ENCODE data around the gene BCCIP. TPM values are rescaled to one million over a fixed set of nuclear protein-coding genes. Genes with fewer than 3 reads are reported as not detected.

Gene BCCIP
- total and polyA plus RNA-seq, 8 donors = 18.6 to 40.8 (median 28.3) TPM

DNA sequence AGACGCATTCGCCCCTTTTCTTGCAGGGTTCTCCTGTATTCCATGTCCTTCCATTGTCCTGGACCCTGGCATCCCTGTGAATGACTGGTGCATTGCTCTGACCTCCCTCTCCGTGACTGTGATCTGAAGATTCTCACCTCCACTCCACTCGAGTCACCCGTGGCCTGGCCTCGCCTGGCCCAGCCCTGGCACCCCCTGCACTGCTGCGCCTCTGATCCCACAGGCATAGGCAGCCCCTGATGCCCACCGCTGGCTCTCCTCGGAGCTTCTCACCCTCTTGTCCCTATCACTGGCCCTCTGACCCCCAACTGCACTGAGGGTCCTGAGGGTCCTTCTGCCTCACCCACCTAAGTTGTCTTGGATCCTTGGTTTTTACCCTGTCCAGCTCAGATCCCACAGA lies 45.5 kb upstream of the BCCIP start:
- FAIRE-seq (no peak), DNase-seq (no peak), ATAC-seq (no peak)
- WGBS, 2 donors = 84 to 85% methylated on average over 9 of the region's 9 CpGs
- H3K36me3 ChIP-seq = no peaks in the 10 kb centered on the region
- no peaks in the 10 kb centered on the region for H3K27me3 ChIP-seq
- no peaks in the 10 kb centered on the region for H3K4me1 ChIP-seq
- TF ChIP-seq, protein P1, sequence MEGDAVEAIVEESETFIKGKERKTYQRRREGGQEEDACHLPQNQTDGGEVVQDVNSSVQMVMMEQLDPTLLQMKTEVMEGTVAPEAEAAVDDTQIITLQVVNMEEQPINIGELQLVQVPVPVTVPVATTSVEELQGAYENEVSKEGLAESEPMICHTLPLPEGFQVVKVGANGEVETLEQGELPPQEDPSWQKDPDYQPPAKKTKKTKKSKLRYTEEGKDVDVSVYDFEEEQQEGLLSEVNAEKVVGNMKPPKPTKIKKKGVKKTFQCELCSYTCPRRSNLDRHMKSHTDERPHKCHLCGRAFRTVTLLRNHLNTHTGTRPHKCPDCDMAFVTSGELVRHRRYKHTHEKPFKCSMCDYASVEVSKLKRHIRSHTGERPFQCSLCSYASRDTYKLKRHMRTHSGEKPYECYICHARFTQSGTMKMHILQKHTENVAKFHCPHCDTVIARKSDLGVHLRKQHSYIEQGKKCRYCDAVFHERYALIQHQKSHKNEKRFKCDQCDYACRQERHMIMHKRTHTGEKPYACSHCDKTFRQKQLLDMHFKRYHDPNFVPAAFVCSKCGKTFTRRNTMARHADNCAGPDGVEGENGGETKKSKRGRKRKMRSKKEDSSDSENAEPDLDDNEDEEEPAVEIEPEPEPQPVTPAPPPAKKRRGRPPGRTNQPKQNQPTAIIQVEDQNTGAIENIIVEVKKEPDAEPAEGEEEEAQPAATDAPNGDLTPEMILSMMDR (IDR thresholded peaks at IDR 0.05) = no peak
- no peak overlapping the region for H3K27ac ChIP-seq
- no peaks in the 10 kb centered on the region for H3K9me3 ChIP-seq
- intact Hi-C loops (cut with DNase I) = no loop called here
- no peak overlapping the region for H3K4me3 ChIP-seq

DNA sequence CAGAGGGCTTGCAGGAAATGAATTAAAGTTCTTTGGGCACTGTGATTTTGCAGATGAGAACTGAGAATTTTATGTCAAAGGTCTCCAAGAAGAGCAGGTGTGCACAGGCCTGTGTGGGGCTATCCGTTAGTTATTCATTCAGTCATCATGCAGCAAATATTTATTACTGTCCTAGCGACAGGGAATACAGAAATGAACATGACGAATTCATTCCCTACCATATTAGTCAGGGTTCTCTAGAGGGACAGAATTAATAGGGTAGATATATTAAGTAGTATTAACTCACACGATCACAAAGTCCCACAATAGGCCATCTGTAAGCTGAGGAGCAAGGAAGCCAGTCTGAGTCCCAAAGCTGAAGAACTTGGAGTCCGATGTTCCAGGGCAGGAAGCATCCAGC lies 44.8 kb upstream of the BCCIP start:
- Histone ChIP-seq H3K4me1 (no peaks in the 10 kb centered on the region), H3K4me3 (no peak overlapping the region), H3K36me3 (no peaks in the 10 kb centered on the region), H3K9me3 (no peaks in the 10 kb centered on the region), H3K27me3 (no peaks in the 10 kb centered on the region), H3K27ac (no peak overlapping the region)
- WGBS, 2 donors = 50 to 78% methylated on average over 5 of the region's 5 CpGs
- no peak for FAIRE-seq
- DNase-seq = no peak
- TF ChIP-seq, protein P1 (IDR thresholded peaks at IDR 0.05) = no peak
- no peak for ATAC-seq
- intact Hi-C loops (cut with DNase I) = no loop called here

DNA sequence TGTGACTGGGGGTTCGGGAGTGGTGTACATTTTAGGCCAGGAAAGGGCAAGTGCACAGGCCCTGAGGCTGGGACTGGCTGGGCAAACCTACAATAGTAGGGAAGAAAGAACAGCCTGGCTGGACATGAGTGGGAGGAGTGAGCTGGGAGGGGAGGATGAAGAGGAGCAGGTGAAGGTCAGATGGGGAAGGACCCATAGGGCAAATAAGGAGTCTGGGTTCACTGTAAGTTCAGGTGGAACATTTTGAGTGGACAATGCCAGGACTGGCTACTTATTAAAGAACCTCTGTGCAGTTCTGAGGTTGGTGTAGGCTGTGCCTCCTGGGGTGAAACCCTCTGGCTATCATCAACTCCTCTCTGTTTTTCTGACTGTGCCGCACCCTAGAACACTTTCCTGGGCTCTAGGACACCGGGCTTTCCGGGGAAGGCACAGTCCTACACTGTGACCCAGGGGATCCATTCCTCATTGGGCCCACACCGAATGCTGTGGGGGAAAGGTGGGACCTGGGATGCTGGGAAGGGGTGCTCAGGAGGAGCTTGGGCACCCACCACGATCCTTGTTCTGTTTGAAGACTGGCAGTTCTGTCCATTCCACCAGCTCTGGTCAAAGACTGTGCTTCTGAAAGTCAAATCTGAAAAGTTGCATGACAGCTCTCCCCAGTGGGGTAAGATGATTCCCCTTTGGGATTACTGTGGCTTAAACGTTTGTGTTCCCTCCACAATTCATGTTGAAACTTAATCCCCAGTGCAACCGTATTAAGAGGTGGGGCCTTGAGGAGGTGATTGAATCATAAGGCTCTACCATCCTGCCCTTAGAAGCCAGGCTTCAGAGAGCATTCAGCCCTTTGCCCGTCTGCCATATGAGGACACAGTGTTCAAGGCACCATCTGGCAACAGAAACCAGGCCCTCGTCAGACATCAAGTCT lies 43.7 kb upstream of the BCCIP start:
- intact Hi-C loops (cut with DNase I) = no loop called here
- no peaks in the 10 kb centered on the region for H3K4me1 ChIP-seq
- H3K36me3 ChIP-seq = no peaks in the 10 kb centered on the region
- no peak overlapping the region for H3K4me3 ChIP-seq
- no peaks in the 10 kb centered on the region for H3K27me3 ChIP-seq
- DNase-seq (no peak), FAIRE-seq (no peak), ATAC-seq (no peak)
- H3K27ac ChIP-seq = no peak overlapping the region
- WGBS, 2 donors = 79 to 83% methylated on average over 10 of the region's 10 CpGs
- H3K9me3 ChIP-seq = no peaks in the 10 kb centered on the region
- TF ChIP-seq, protein P1 (IDR thresholded peaks at IDR 0.05) = no peak

DNA sequence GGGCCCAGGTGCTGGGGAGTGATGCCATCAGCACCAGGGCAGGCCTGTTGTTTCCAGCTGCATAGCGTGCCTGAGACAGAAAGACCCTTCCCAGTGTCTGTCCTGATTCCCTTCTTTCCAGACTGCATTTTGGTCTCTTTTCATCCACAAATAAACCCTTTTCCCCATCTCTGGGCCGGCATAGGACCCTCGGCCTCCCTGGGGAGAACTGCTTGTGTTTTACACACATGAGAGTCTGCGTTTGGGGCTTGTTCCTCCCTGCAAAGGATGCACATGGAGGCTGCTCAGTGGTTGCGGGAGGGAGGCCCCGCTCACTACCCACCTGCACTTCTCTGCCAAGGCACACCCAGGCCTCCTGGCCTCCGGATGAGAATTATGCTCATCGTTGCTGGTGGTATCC lies 42.0 kb upstream of the BCCIP start:
- ATAC-seq = no peak
- Histone ChIP-seq H3K27me3 (no peaks in the 10 kb centered on the region), H3K4me1 (no peaks in the 10 kb centered on the region), H3K4me3 (no peak overlapping the region), H3K9me3 (no peaks in the 10 kb centered on the region), H3K27ac (no peak overlapping the region), H3K36me3 (no peaks in the 10 kb centered on the region)
- TF ChIP-seq, protein P1 (IDR thresholded peaks at IDR 0.05) = no peak
- intact Hi-C loops (cut with DNase I) = no loop called here
- no peak for DNase-seq
- 90 to 92% methylated on average over 8 of the region's 8 CpGs for WGBS, 2 donors
- no peak for FAIRE-seq

DNA sequence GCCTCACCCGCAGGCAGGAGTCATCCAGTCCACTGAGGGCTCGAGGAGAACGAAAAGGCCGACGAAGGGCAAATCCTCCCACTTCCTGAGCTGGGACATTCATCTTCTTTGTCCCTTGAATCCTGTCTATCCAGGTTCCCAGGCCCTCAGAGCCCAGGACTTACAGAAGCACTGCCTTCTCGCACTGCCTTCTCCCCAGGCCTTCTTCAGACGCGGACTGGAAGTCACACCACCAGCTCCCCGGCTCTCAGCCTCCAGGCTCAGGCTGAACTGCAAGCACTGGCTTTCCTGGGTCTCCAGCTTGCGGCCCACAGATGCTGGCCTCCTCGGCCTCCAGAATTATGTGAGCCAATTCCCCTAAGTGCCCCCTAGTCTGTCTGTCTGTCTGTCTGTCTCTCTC lies 41.3 kb upstream of the BCCIP start:
- Histone ChIP-seq H3K27me3 (no peaks in the 10 kb centered on the region), H3K27ac (no peak overlapping the region), H3K4me1 (no peaks in the 10 kb centered on the region), H3K9me3 (no peaks in the 10 kb centered on the region), H3K4me3 (no peak overlapping the region), H3K36me3 (no peaks in the 10 kb centered on the region)
- 94 to 95% methylated on average over 11 of the region's 11 CpGs for WGBS, 2 donors
- DNase-seq (no peak), FAIRE-seq (no peak), ATAC-seq (no peak)
- TF ChIP-seq, protein P1 (IDR thresholded peaks at IDR 0.05) = no peak
- intact Hi-C loops (cut with DNase I) = no loop called here

All from pancreas (tissue), 10 donors.